ENCODE data around the gene STXBP6. TPM values are rescaled to one million over a fixed set of nuclear protein-coding genes. Genes with fewer than 3 reads are reported as not detected.

STXBP6 gene
- total and polyA plus RNA-seq, 10 of the 15 experiments (the other 5 are each of a cell fraction or from before 2014, with no cell fraction given) = 1.2 to 47.3 (median 1.9) TPM

GRCh38 chr14:25037032-25037431, 12.9 kb downstream of the STXBP6 start:
- intact Hi-C loops (cut with micrococcal nuclease; ENCODE audit: unreplicated experiment) = loop anchor here (10.0 kb wide), 1 partner anchor 302 kb away; no protein-coding TSS in a partner anchor
- no TSS peak for BruUV-seq (replicated peaks)
- 29% methylated on average over 2 of the region's 2 CpGs for WGBS (ENCODE audit: insufficient coverage, insufficient replicate concordance, low lambda C conversion rate, missing lambda C conversion rate)
- Histone ChIP-seq H2AFZ (ENCODE audit: control insufficient read depth, low read depth, low read length) (no peak overlapping the region), H3K27me3 (replicated peaks in 1 of 2; ENCODE audit: control insufficient read depth in 2 of 2, insufficient read depth in 2 of 2, low read length in 1 of 2) (no peaks in the 10 kb centered on the region), H4K20me1 (ENCODE audit: control insufficient read depth, insufficient read depth) (no peaks in the 10 kb centered on the region), H3K27ac (ENCODE audit: control insufficient read depth, insufficient read depth) (no peak overlapping the region), H3K36me3 (ENCODE audit: control insufficient read depth in 2 of 2, insufficient read depth in 2 of 2, low read length in 1 of 2) (no peaks in the 10 kb centered on the region), H3K9me3 (replicated peaks; ENCODE audit: control insufficient read depth, insufficient read depth, low read length) (no peaks in the 10 kb centered on the region; the same call in 2 of the 3 replicates), H3K4me3 (no peak overlapping the region), H3K4me2 (ENCODE audit: control insufficient read depth, insufficient read depth) (no peak overlapping the region), H3K9ac (ENCODE audit: control insufficient read depth, insufficient read depth, low read length) (no peak overlapping the region), H3K4me1 (ENCODE audit: control insufficient read depth, insufficient read depth, low read length) (no peaks in the 10 kb centered on the region), H3K79me2 (ENCODE audit: control insufficient read depth, insufficient read depth, low read length) (no peaks in the 10 kb centered on the region)
- POLR2A ChIA-PET = no interaction called here
- in situ Hi-C loops (cut with MboI) = no loop called here
- CTCF ChIA-PET = interaction anchor here (5.5 kb wide), 1 partner anchor 229 kb away, joined by 90 read pairs; no protein-coding TSS in a partner anchor
- FAIRE-seq = no peak
- ATAC-seq = no peak
- no peak for DNase-seq (ENCODE audit: low read depth, low spot score)
- TF ChIP-seq TARDBP (IDR thresholded peaks at IDR 0.05; ENCODE audit: borderline replicate concordance) (no peak), BHLHE40 (IDR thresholded peaks at IDR 0.05; ENCODE audit: borderline replicate concordance in 1 of 2, low read depth in 2 of 2, low read length in 1 of 2) (no peak), SMC3 (IDR thresholded peaks at IDR 0.05; ENCODE audit: borderline replicate concordance, low read length) (no peak), E2F4 (IDR thresholded peaks at IDR 0.05; ENCODE audit: low read depth, low read length) (no peak), NFXL1 (IDR thresholded peaks at IDR 0.05; ENCODE audit: borderline replicate concordance) (no peak), ZBTB4 (CRISPR knock-in tag; IDR thresholded peaks at IDR 0.05) (no peak), ATF7 (IDR thresholded peaks at IDR 0.05; ENCODE audit: low read depth) (no peak), EED (IDR thresholded peaks at IDR 0.05; ENCODE audit: low read depth) (no peak), PAX5 (IDR thresholded peaks at IDR 0.05; ENCODE audit: borderline replicate concordance, low read depth, low read length) (no peak)
- TF ChIP-seq, protein P1, sequence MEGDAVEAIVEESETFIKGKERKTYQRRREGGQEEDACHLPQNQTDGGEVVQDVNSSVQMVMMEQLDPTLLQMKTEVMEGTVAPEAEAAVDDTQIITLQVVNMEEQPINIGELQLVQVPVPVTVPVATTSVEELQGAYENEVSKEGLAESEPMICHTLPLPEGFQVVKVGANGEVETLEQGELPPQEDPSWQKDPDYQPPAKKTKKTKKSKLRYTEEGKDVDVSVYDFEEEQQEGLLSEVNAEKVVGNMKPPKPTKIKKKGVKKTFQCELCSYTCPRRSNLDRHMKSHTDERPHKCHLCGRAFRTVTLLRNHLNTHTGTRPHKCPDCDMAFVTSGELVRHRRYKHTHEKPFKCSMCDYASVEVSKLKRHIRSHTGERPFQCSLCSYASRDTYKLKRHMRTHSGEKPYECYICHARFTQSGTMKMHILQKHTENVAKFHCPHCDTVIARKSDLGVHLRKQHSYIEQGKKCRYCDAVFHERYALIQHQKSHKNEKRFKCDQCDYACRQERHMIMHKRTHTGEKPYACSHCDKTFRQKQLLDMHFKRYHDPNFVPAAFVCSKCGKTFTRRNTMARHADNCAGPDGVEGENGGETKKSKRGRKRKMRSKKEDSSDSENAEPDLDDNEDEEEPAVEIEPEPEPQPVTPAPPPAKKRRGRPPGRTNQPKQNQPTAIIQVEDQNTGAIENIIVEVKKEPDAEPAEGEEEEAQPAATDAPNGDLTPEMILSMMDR (IDR thresholded peaks at IDR 0.05 in 2 of 3, conservative IDR thresholded peaks at IDR 0.05 in 1 of 3; ENCODE audit: control insufficient read depth in 2 of 3, extremely low read depth in 1 of 3, insufficient read depth in 1 of 3, low read depth in 3 of 3, low read length in 3 of 3) = no peak
- TF ChIP-seq, protein P2, sequence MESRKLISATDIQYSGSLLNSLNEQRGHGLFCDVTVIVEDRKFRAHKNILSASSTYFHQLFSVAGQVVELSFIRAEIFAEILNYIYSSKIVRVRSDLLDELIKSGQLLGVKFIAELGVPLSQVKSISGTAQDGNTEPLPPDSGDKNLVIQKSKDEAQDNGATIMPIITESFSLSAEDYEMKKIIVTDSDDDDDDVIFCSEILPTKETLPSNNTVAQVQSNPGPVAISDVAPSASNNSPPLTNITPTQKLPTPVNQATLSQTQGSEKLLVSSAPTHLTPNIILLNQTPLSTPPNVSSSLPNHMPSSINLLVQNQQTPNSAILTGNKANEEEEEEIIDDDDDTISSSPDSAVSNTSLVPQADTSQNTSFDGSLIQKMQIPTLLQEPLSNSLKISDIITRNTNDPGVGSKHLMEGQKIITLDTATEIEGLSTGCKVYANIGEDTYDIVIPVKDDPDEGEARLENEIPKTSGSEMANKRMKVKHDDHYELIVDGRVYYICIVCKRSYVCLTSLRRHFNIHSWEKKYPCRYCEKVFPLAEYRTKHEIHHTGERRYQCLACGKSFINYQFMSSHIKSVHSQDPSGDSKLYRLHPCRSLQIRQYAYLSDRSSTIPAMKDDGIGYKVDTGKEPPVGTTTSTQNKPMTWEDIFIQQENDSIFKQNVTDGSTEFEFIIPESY (IDR thresholded peaks at IDR 0.05) = no peak
- SMC1A ChIA-PET (ENCODE audit: uncharacterized antibody, unreplicated experiment) = interaction anchor here (1.0 to 5.5 kb wide), 6 partner anchors 9 to 229 kb away, joined by 3 to 49 read pairs (median 4); no protein-coding TSS in a partner anchor
- RAD21 ChIA-PET (ENCODE audit: unreplicated experiment) = interaction anchor here (5.3 kb wide), 1 partner anchor 231 kb away, joined by 50 read pairs; no protein-coding TSS in a partner anchor
